Retina (tissue), 1 donor: Measurements from ENCODE around the gene HSD17B12.

Source experiments
- DNase-seq: peaks from one replicate; pipeline ENCODE4 v3.0.0-alpha.2; 2016

HSD17B12 gene

DNA sequence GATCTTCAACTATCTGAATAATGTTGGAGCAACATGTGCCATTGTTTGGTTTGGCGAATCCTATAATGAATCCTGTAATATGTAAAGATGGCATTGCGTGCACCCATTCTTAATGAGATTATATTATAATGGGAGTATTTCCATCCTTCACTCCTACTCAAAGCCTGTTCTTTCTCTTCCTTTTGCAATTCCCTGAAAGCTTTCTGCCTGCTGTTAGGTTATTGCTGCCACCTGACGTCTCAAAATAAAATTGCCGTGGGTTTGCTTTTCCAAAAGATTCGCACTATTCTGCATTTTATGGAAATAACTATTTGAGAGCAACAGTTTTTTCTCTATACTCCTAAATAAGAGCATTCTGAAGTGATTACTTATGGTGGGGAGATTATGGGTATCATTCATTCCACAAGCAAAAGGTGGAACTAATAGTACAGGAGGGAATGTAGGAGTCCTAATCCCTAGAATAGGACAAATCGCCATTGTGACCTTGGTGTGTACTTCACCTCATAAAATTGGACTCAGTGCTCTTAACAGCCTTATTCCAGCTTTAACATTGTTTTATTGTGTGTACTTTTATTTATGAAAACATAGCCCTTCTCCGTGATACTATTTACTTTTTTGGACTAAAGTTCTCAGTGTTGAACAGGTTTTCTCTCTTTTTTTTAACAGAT lies 130.5 kb downstream of the HSD17B12 start:
- no peak for DNase-seq

GRCh38 chr11:43812471-43812870 lies 131.9 kb downstream of the HSD17B12 start:
- no peak for DNase-seq

DNA sequence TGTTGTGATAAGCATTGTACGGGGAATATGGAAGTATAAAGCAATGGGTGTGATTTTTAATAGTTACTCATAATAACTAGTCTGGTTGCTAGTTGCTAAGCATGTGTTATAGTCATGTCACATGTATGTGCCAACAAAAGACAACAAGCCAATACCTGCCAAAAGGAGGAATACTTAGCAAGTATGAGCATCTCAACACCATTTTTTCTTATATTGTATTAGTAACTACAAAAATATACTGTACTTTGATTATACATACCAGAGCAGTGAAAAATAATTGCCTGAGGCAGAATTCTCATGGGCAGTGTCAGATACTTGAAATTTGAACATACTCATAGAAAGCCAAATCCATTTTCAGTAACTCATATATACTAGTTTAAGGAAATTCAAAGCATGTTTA lies 137.7 kb downstream of the HSD17B12 start:
- DNase-seq: no peak

DNA sequence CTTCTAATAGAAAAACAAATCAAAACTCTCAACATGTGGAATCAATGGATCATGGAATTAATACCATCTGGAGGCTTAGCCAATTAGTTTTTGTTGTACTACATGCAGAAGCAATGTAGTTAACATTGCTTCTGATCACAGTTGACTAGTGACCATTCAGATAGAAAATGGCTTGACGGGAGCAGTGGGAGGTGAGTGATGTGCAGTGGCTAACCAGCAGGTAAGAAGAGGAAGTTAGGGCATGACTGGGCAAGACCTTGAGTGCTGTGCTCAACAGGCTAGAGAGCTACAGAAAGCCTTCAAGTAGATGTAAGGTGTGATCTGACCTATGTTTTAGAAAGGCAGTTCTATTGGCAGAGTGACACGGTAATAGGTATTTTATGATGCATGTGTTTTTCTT lies 139.4 kb downstream of the HSD17B12 start:
- no peak for DNase-seq

GRCh38 chr11:43823316-43823715 lies 142.8 kb downstream of the HSD17B12 start:
- no peak for DNase-seq

DNA sequence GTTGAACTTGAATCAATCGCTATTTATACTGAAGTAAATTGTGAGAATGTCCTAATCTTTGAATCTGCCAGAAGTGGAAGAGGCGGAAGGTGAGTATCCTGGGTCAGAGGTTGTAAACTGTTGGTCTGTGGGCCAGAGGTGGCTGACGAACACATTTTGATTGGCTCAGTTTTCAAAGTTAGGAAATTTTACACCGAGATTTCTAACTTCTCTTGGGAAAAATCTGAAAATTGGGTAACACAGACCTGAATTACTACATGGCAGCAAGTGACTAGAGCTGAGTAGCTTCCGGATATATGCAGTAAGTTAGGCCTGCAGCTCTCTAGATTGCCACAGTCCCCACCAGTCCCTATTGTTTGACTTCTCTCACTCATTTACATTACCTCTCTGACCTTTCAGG lies 143.3 kb downstream of the HSD17B12 start:
- DNase-seq: no peak

GRCh38 chr11:43825217-43825816 lies 144.8 kb downstream of the HSD17B12 start:
- DNase-seq: no peak

GRCh38 chr11:43830928-43831440 lies 150.4 kb downstream of the HSD17B12 start:
- DNase-seq: no peak

GRCh38 chr11:43832536-43832935 lies 152.0 kb downstream of the HSD17B12 start:
- no peak for DNase-seq

- DNase-seq: peak; percentile 32
Observed at GRCh38 chr11:43833657-43834073, 153.1 kb downstream of the HSD17B12 start.

DNA sequence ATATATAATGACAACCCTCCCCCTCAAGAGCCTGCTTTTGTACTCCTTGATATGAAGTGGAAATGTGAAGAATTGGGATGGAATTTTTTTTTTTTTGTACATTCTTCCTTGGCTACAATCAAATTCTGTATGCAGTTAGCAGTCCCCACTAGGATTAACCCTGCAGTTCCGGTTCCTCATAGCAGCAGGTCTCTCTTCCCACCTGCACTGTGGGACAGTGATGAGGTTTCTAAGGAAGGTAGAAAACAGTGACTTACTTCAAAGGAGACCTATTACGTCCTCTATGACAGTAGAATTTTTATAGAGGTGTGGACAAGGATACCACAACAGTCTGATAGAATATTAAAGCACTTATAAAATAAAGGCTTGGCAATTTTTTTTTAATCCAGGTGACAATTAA lies 153.7 kb downstream of the HSD17B12 start:
- DNase-seq: no peak

DNA sequence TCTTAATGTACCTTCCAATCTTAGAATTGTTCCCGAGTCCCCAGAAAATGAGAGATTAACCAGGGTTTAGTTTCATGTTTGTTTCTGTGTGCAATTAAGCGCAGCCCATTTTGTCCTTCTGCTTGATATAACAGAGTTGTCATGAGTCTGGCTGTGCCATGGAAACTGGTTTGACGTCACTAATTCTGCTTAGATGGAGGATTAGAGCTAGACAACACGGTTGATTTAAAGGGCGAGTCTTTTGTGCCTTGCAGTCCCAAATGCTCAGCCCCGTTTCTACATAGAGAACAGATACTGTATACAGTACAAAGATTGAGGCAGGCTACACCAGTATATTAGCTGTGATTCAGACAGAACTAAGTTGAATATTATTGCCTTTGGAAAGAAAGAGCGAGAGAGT lies 154.6 kb downstream of the HSD17B12 start:
- peak; percentile 71 for DNase-seq

GRCh38 chr11:43837879-43838278 lies 157.3 kb downstream of the HSD17B12 start:
- DNase-seq: no peak

GRCh38 chr11:43842021-43842420 lies 161.5 kb downstream of the HSD17B12 start:
- DNase-seq: no peak

GRCh38 chr11:43845816-43846215 lies 165.3 kb downstream of the HSD17B12 start:
- no peak for DNase-seq

GRCh38 chr11:43852057-43852636 lies 171.6 kb downstream of the HSD17B12 start:
- DNase-seq: peak; percentile 57

DNA sequence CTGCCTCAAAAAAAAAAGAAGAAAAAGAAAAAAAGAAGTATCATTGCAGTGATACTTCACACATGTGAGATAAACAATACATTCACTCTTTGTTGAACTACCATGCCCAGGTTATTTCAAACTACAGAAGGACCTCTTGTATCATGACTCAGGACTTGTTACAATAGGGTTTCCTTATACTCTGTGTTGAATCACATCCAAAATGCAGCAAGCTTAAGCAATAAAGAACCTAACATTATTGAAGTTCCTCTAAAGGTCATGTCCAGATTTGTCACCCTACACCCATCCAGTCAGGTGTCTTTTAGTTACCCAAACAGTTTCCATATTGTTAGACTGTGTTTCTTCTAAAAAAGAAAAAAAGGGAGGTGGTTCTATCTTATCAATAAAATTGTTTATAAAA lies 173.2 kb downstream of the HSD17B12 start:
- DNase-seq: no peak

DNA sequence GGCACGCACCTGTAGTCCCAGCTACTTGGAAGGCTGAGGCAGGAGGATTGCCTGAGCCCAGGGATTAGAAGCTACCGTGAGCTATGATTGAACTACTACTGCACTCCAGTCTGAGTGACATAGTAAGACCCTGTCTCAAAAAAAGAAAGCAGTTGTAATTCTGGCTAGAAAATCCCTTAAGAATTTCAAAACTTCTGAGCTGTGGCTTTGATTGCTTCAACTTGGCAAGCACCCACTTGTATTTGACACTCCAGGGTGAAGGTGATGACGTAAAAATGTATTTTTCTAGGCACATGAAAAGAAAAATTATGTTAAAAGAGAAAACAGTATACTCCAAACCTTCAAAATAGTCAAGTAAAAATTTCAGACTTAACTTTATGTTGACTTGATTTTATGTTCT lies 176.5 kb downstream of the HSD17B12 start:
- no peak for DNase-seq

DNA sequence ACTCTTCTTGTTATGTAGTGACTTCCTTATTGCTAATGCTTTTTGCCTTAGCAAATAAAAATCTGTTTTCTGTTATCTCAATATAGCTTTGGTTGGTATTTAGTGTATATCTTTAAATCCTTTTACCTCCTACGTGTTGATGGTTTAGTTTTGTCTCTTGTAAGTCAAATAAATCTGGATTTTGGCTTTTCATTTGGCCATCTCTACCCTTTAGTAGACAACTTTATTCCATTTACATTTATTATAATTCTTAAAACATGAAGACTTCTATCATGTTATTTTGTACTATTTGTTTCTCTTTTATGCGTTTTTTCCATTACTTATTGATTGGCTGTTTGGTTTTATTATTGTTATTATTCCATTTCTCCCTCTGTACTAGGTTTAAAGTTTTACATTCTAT lies 180.6 kb downstream of the HSD17B12 start:
- DNase-seq: no peak

- DNase-seq: no peak
Observed at GRCh38 chr11:43866520-43866919, 186.0 kb downstream of the HSD17B12 start.

DNA sequence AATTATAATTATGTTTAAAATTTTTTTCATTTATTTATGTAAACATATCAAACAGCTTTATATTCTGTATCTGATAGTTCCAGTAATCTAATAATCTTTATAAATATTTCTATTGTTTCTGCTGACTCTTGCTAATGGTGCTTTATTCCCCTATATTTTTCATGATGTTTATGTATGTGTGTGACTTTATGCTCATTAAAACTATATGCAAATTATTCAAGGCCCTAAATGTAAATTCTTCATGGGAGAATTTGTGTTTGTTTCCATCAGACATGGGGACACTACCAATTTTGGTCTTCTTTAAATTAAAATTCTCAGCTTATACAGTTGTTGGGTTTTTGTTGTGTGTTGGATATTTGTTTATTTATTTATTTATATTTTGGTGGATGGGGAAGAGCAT lies 186.4 kb downstream of the HSD17B12 start:
- DNase-seq: no peak

- DNase-seq: no peak
Observed at GRCh38 chr11:43868852-43869567, 188.5 kb downstream of the HSD17B12 start.

DNA sequence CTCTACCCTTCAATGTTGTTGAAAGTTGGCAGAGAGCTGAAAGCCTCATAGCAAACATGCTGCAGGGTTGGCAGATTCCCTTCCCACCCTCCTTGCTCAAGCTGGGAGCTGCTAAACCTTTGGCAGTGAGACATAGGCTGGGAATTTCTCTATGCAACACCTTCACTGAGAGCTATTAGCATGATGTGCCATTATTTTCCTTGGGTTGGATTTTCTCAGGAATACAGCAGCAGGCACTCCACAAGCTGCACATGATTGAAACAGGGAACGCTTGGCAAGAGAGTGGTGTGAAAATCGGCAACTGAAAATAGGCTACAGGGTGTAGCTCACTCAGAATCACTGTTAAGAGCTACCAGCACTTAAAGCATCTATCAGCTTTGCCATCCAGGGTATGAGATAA lies 190.5 kb downstream of the HSD17B12 start:
- no peak for DNase-seq

DNA sequence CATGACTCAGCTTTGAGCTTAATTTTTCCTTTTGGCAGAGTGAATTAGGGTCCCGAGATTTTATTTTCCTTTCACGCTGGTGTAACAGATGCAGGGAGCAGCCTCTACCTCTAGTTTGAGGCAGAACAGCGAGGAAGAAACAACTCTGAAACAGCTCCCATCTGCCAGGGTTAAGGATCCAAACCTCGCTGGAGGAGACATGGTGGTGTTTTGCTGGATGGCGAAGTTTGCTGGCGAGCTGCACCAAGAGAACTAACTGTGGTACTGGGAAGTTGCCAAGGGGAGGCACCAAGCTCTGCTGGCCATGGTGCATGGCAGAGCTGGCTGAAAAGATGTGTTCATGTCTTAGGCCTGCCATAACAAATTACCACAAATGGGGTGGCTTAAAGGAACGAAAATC lies 192.5 kb downstream of the HSD17B12 start:
- no peak for DNase-seq
